H9 (cell line): ENCODE measurements around the gene FEZF1. TPM values are rescaled to one million over a fixed set of nuclear protein-coding genes. Genes with fewer than 3 reads are reported as not detected.

Experiments
- DNase-seq: peaks from one replicate; pipeline ENCODE4 v3.0.0-alpha.2; 2017
- H2AFZ ChIP-seq: one replicate; pipeline ENCODE4 v1.6.1; 2013; ENCODE audit warnings: mild to moderate bottlenecking, low read length, control low read depth, moderate library complexity
- H2AK5ac ChIP-seq: 2 replicates; pipeline ENCODE4 v1.6.1; 2013; ENCODE audit warnings: low read length, control low read depth, mixed read lengths; ENCODE audit not compliant: insufficient read length
- H2BK120ac ChIP-seq: one replicate; pipeline ENCODE4 v1.6.1; 2013; ENCODE audit warnings: low read depth, mild to moderate bottlenecking, low read length, control low read depth, inconsistent platforms; ENCODE audit not compliant: poor library complexity, severe bottlenecking
- H2BK12ac ChIP-seq: 2 replicates; pipeline ENCODE4 v1.6.1; 2013; ENCODE audit warnings: low read length, control low read depth, mixed read lengths, low read depth; ENCODE audit not compliant: insufficient read length
- H2BK15ac ChIP-seq: 2 replicates; pipeline ENCODE4 v1.6.1; 2013; ENCODE audit warnings: low read depth, low read length, control low read depth
- H2BK20ac ChIP-seq: one replicate; pipeline ENCODE4 v1.6.1; 2013; ENCODE audit warnings: low read depth, mild to moderate bottlenecking, low read length, control low read depth, inconsistent platforms; ENCODE audit not compliant: poor library complexity, severe bottlenecking
- H2BK5ac ChIP-seq: 2 replicates; pipeline ENCODE4 v1.6.1; 2013; ENCODE audit warnings: low read length, control low read depth, mixed read lengths; ENCODE audit not compliant: insufficient read length
- H3K14ac ChIP-seq: 2 replicates; pipeline ENCODE4 v1.6.1; 2013; ENCODE audit warnings: low read length, control low read depth; ENCODE audit not compliant: insufficient read depth
- H3K18ac ChIP-seq: 2 replicates; pipeline ENCODE4 v1.6.1; 2013; ENCODE audit warnings: low read depth, mild to moderate bottlenecking, mixed read lengths, low read length, control low read depth; ENCODE audit not compliant: insufficient read length
- H3K23ac ChIP-seq: 2 replicates; pipeline ENCODE4 v1.6.1; 2013; ENCODE audit warnings: low read length, control low read depth, mixed read lengths, low read depth; ENCODE audit not compliant: insufficient read length
- H3K23me2 ChIP-seq: 2 replicates; pipeline ENCODE4 v1.6.1; 2013; ENCODE audit warnings: low read depth, mild to moderate bottlenecking, mixed read lengths, low read length, control low read depth; ENCODE audit not compliant: insufficient read length, poor library complexity, severe bottlenecking
- H3K27ac ChIP-seq: 2 replicates; pipeline ENCODE4 v1.5.1; 2013; ENCODE audit warnings: low read length, control low read depth, mixed read lengths, low read depth; ENCODE audit not compliant: insufficient read length
- H3K27me3 ChIP-seq: 2 replicates; pipeline ENCODE4 v1.6.1; 2013; ENCODE audit warnings: low read length, control low read depth, inconsistent platforms; ENCODE audit not compliant: insufficient read depth
- H3K4ac ChIP-seq: 2 replicates; pipeline ENCODE4 v1.6.1; 2013; ENCODE audit warnings: low read depth, mild to moderate bottlenecking, control low read depth, inconsistent platforms, low read length, moderate library complexity
- H3K4me1 ChIP-seq: 2 replicates; pipeline ENCODE4 v1.6.1; 2013; ENCODE audit warnings: low read length, control low read depth, inconsistent platforms; ENCODE audit not compliant: insufficient read depth
- H3K4me2 ChIP-seq: 2 replicates; pipeline ENCODE4 v1.6.1; 2013; ENCODE audit warnings: low read length, control low read depth, mixed read lengths; ENCODE audit not compliant: insufficient read length, insufficient read depth
- H3K56ac ChIP-seq: 2 replicates; pipeline ENCODE4 v1.6.1; 2013; ENCODE audit warnings: low read depth, mild to moderate bottlenecking, mixed read lengths, low read length, control low read depth; ENCODE audit not compliant: insufficient read length
- H3K79me1 ChIP-seq: 2 replicates; pipeline ENCODE4 v1.6.1; 2013; ENCODE audit warnings: low read depth, mild to moderate bottlenecking, moderate library complexity, low read length, control low read depth, inconsistent platforms; ENCODE audit not compliant: insufficient read depth, poor library complexity, severe bottlenecking
- H3K79me2 ChIP-seq: 2 replicates; pipeline ENCODE4 v1.6.1; 2013; ENCODE audit warnings: low read length, control low read depth, inconsistent platforms; ENCODE audit not compliant: insufficient read depth
- H3K9ac ChIP-seq: 2 replicates; pipeline ENCODE4 v1.6.1; 2013; ENCODE audit warnings: low read length, control low read depth, mixed read lengths; ENCODE audit not compliant: insufficient read length; ENCODE audit errors: extremely low read depth
- H3K9me3 ChIP-seq: one replicate; pipeline ENCODE4 v1.6.1; 2013; ENCODE audit warnings: low read depth, low read length, inconsistent platforms; ENCODE audit not compliant: control insufficient read depth
- H3T11ph ChIP-seq: one replicate; pipeline ENCODE4 v1.6.1; 2013; ENCODE audit warnings: mild to moderate bottlenecking, low read length, control low read depth, inconsistent platforms
- H4K20me1 ChIP-seq: one replicate; pipeline ENCODE4 v1.6.1; 2013; ENCODE audit not compliant: control insufficient read depth, insufficient read length, insufficient read depth
- H4K5ac ChIP-seq: 2 replicates; pipeline ENCODE4 v1.6.1; 2013; ENCODE audit warnings: low read depth, mild to moderate bottlenecking, mixed read lengths, low read length, control low read depth; ENCODE audit not compliant: insufficient read length
- H4K8ac ChIP-seq: replicated peaks from 2 replicates; pipeline ENCODE4 v1.6.1; 2013; ENCODE audit warnings: low read length, control low read depth, mixed read lengths, low read depth; ENCODE audit not compliant: insufficient read length
- H4K91ac ChIP-seq: 2 replicates; pipeline ENCODE4 v1.6.1; 2013; ENCODE audit warnings: low read depth, mild to moderate bottlenecking, moderate library complexity, mixed read lengths, low read length, control low read depth; ENCODE audit not compliant: insufficient read length
- H3K27ac Mint-ChIP-seq, 3 experiments: 2 replicates in 2 of 3; 3 replicates in 1 of 3; pipeline ENCODE4 v1.8.0; 2020 to 2021; ENCODE audit warnings: mixed read lengths in 3 of 3, mild to moderate bottlenecking in 1 of 3, moderate library complexity in 1 of 3
- H3K27me3 Mint-ChIP-seq: 2 replicates; pipeline ENCODE4 v1.8.0; 2021; ENCODE audit warnings: low read depth, mild to moderate bottlenecking, moderate library complexity, mixed read lengths
- H3K36me3 Mint-ChIP-seq, 3 experiments: 2 replicates in 2 of 3; 3 replicates in 1 of 3; pipeline ENCODE4 v1.8.0; 2020 to 2021; ENCODE audit warnings: low read depth in 3 of 3, mixed read lengths in 3 of 3; ENCODE audit not compliant: insufficient read depth in 1 of 3
- H3K4me1 Mint-ChIP-seq, 2 experiments: 2 replicates each; pipeline ENCODE4 v1.8.0; 2020; ENCODE audit warnings: mixed read lengths in 2 of 2
- H3K4me3 Mint-ChIP-seq, 2 experiments: 2 replicates in 1 of 2; 3 replicates in 1 of 2; pipeline ENCODE4 v1.8.0; 2020 to 2021; ENCODE audit warnings: mild to moderate bottlenecking in 2 of 2, mixed read lengths in 2 of 2, moderate library complexity in 1 of 2
- H3K9me3 Mint-ChIP-seq, 2 experiments: 2 replicates in 1 of 2; 3 replicates in 1 of 2; pipeline ENCODE4 v1.8.0; 2020; ENCODE audit warnings: mild to moderate bottlenecking in 2 of 2, mixed read lengths in 2 of 2, moderate library complexity in 1 of 2
- CTCF ChIP-seq: fragments of 200-600 bp; sonication (generic); conservative IDR thresholded peaks from 3 replicates; pipeline ENCODE4 v1.8.0; 2021; ENCODE audit warnings: antibody characterized with exemption, mild to moderate bottlenecking
- WGBS: extraction: QIAGEN DNeasy Blood & Tissue Kit; methylation state at CpG from one replicate; pipeline ENCODE4 v1.1.7; 2013; ENCODE audit warnings: missing lambda C conversion rate, low lambda C conversion rate, mixed read lengths; ENCODE audit not compliant: insufficient read length; ENCODE audit errors: extremely low coverage; 5-methylcytosine and 5-hydroxymethylcytosine counted together
- total RNA-seq: library from RNA; stranded (reverse); gene quantifications from 2 replicates; pipeline ENCODE4 v1.2.1, GENCODE V29; 2021

Gene FEZF1
- total RNA-seq, 1 experiment from 2014 or later = 37.8 TPM

DNA sequence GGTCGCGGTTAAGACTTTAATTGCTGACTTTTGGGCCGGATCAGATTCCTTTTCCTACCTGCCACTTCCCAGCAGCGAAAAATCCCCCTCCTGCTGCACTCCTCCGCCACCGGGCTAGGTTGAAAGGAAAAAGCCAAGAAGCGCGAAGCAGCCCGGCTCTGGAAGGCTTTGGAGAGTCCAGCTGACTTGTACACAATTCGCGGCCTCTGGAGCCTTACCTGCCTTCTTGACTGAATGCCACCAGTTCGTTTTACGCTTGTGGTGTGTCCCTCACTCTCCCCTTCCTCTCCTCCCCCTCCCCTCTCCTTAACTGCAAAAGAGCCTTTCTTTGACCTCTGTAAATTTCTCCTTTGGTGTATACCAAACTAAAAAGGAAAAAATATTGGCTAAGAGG is 2.7 kb upstream of the FEZF1 start:
- Histone ChIP-seq H2BK5ac (no peak overlapping the region), H4K91ac (no peak overlapping the region), H3K79me1 (no peaks in the 10 kb centered on the region), H3K4me1 (peaks cover 7% of the 10 kb centered on the region; the same call in 1 of the 2 replicates), H3K18ac (no peak overlapping the region), H4K20me1 (no peaks in the 10 kb centered on the region), H3K4me2 (peak overlapping the region; percentile 71), H3K23me2 (peaks cover 65% of the 10 kb centered on the region), H2BK20ac (no peak overlapping the region), H3K4ac (no peak overlapping the region), H2BK120ac (no peak overlapping the region), H3K9me3 (no peaks in the 10 kb centered on the region), H3K14ac (no peak overlapping the region; the same call in 1 of the 2 replicates), H3K23ac (no peak overlapping the region), H3K27me3 (peaks cover 20% of the 10 kb centered on the region; the same call in 1 of the 2 replicates), H4K5ac (no peak overlapping the region), H2AFZ (no peak overlapping the region), H2BK12ac (no peak overlapping the region), H3K56ac (no peak overlapping the region), H2BK15ac (no peak overlapping the region), H3K27ac (no peak overlapping the region), H3K9ac (peak overlapping the region; percentile 24), H2AK5ac (no peak overlapping the region), H3T11ph (no peak overlapping the region), H3K79me2 (no peaks in the 10 kb centered on the region; the same call in 1 of the 2 replicates), H4K8ac (no peak overlapping the region)
- DNase-seq = peak; percentile 64
- H3K27me3 Mint-ChIP-seq = peaks cover 98% of the 10 kb centered on the region
- H3K36me3 Mint-ChIP-seq = peaks cover 5 to 69% (median 26%) of the 10 kb centered on the region in 3 experiments
- peaks cover 64 to 66% of the 10 kb centered on the region in 2 experiments for H3K4me1 Mint-ChIP-seq
- WGBS = no CpG with 5 or more reads among the region's 13 CpGs
- no peaks in the 10 kb centered on the region for H3K9me3 Mint-ChIP-seq
- peak overlapping the region in 2 of 3 experiments; percentile 96 to 98; a peak in 5 of 7 replicates for H3K27ac Mint-ChIP-seq
- peak overlapping the region; percentile 85 to 93 for H3K4me3 Mint-ChIP-seq
- no peak for TF ChIP-seq CTCF
